Tibial nerve (tissue), 4 donors: ENCODE results near the gene PLA2G2F.

Experiments
- EP300 ChIP-seq, 2 donors: sonication (generic); formaldehyde crosslinking; IDR thresholded peaks; one replicate each; pipeline ENCODE4 v1.6.1; 2017; ENCODE audit warnings: antibody characterized with exemption in 2 of 2, mild to moderate bottlenecking in 1 of 2
- POLR2A ChIP-seq, 2 donors: fragments of 450-650 bp; IDR thresholded peaks; one replicate each; pipeline ENCODE4 v1.6.1; 2017; ENCODE audit warnings: antibody characterized with exemption in 2 of 2, mild to moderate bottlenecking in 2 of 2, moderate library complexity in 2 of 2
- TF ChIP-seq, protein P1 (sequence below), 5 experiments: fragments of 200-600 bp in 3 of 5; fragments of 450-650 bp in 2 of 5; sonication (generic) in 3 of 5; IDR thresholded peaks; one replicate each; pipeline ENCODE4 v1.5.1; 2016 to 2019; ENCODE audit warnings: antibody characterized with exemption in 5 of 5, mild to moderate bottlenecking in 3 of 5, moderate library complexity in 2 of 5

- TF ChIP-seq, protein P1, sequence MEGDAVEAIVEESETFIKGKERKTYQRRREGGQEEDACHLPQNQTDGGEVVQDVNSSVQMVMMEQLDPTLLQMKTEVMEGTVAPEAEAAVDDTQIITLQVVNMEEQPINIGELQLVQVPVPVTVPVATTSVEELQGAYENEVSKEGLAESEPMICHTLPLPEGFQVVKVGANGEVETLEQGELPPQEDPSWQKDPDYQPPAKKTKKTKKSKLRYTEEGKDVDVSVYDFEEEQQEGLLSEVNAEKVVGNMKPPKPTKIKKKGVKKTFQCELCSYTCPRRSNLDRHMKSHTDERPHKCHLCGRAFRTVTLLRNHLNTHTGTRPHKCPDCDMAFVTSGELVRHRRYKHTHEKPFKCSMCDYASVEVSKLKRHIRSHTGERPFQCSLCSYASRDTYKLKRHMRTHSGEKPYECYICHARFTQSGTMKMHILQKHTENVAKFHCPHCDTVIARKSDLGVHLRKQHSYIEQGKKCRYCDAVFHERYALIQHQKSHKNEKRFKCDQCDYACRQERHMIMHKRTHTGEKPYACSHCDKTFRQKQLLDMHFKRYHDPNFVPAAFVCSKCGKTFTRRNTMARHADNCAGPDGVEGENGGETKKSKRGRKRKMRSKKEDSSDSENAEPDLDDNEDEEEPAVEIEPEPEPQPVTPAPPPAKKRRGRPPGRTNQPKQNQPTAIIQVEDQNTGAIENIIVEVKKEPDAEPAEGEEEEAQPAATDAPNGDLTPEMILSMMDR (IDR thresholded peaks at IDR 0.05), result no peak
- TF ChIP-seq EP300 (IDR thresholded peaks at IDR 0.05) (no peak), POLR2A (IDR thresholded peaks at IDR 0.05) (no peak)
These were observed 47.0 kb downstream of the PLA2G2F start, which contains the start of the genes PLA2G2C and UBXN10 for GRCh38 chr1:20185834-20186782.
